Skin epidermis (tissue), 12 donors: ENCODE data around the gene NCAPH2.

ENCODE experiments used
- H3K27ac ChIP-seq, 21 experiments: fragments of 200-600 bp; sonication (generic) in 11 of 21; one replicate each; pipeline ENCODE4 v1.5.0; 2020; ENCODE audit warnings: mild to moderate bottlenecking in 3 of 21, inconsistent platforms in 2 of 21, moderate library complexity in 2 of 21
- H3K4me3 ChIP-seq, 7 experiments: fragments of 200-600 bp; sonication (generic) in 2 of 7; one replicate each; pipeline ENCODE4 v1.5.0; 2020; ENCODE audit warnings: inconsistent platforms in 2 of 7, mild to moderate bottlenecking in 2 of 7, moderate library complexity in 1 of 7

Gene NCAPH2

GRCh38 chr22:50487290-50488005, 20.6 kb upstream of the NCAPH2 start:
- Histone ChIP-seq H3K4me3 (no peak overlapping the region), H3K27ac (no peak overlapping the region)

GRCh38 chr22:50488006-50488677, 19.9 kb upstream of the NCAPH2 start:
- H3K4me3 ChIP-seq: no peak overlapping the region
- no peak overlapping the region for H3K27ac ChIP-seq

- Histone ChIP-seq H3K4me3 (no peak overlapping the region), H3K27ac (no peak overlapping the region)
These were observed 19.1 kb upstream of the NCAPH2 start for GRCh38 chr22:50488886-50489285.

- Histone ChIP-seq H3K27ac (no peak overlapping the region), H3K4me3 (no peak overlapping the region)
These were observed 18.4 kb upstream of the NCAPH2 start for GRCh38 chr22:50489363-50490243.

GRCh38 chr22:50490531-50491308, 17.3 kb upstream of the NCAPH2 start:
- no peak overlapping the region for H3K27ac ChIP-seq
- H3K4me3 ChIP-seq: no peak overlapping the region

GRCh38 chr22:50497093-50497492, 10.9 kb upstream of the NCAPH2 start:
- Histone ChIP-seq H3K4me3 (no peak overlapping the region), H3K27ac (no peak overlapping the region)

GRCh38 chr22:50498322-50498890, 9.6 kb upstream of the NCAPH2 start:
- Histone ChIP-seq H3K4me3 (no peak overlapping the region), H3K27ac (no peak overlapping the region)

- no peak overlapping the region for H3K27ac ChIP-seq
These were observed 7.6 kb upstream of the NCAPH2 start for GRCh38 chr22:50500452-50500851.

GRCh38 chr22:50502096-50502495, 5.9 kb upstream of the NCAPH2 start:
- H3K27ac ChIP-seq: no peak overlapping the region
- H3K4me3 ChIP-seq: no peak overlapping the region

More at GRCh38 chr22:50500452-50500851, 7.6 kb upstream of the NCAPH2 start:
- H3K4me3 ChIP-seq: no peak overlapping the region

GRCh38 chr22:50502628-50503474, 5.2 kb upstream of the NCAPH2 start:
- H3K27ac ChIP-seq: no peak overlapping the region
- no peak overlapping the region for H3K4me3 ChIP-seq

- no peak overlapping the region for H3K27ac ChIP-seq
- H3K4me3 ChIP-seq: no peak overlapping the region
These were observed 4.4 kb upstream of the NCAPH2 start for GRCh38 chr22:50503475-50504145.

- H3K4me3 ChIP-seq: no peak overlapping the region
- H3K27ac ChIP-seq: peak overlapping the region in 2 of 21 experiments; percentile 34 to 39
These were observed 3.4 kb upstream of the NCAPH2 start for GRCh38 chr22:50504369-50505211.

GRCh38 chr22:50505276-50505775, 2.7 kb upstream of the NCAPH2 start:
- Histone ChIP-seq H3K27ac (peak overlapping the region in 1 of 21 experiments; percentile 34), H3K4me3 (no peak overlapping the region)

GRCh38 chr22:50505776-50506610, 2.0 kb upstream of the NCAPH2 start:
- Histone ChIP-seq H3K4me3 (peak overlapping the region in 6 of 7 experiments; percentile 77 to 98 (median 87)), H3K27ac (peak overlapping the region in 13 of 21 experiments; percentile 38 to 95 (median 90))

GRCh38 chr22:50506611-50507420, 1.2 kb upstream of the NCAPH2 start:
- Histone ChIP-seq H3K27ac (peak overlapping the region in 20 of 21 experiments; percentile 73 to 95 (median 88)), H3K4me3 (peak overlapping the region; percentile 56 to 98 (median 87))
